ENCODE measurements around the gene ANKRD40CL.

Gene ANKRD40CL

GRCh38 chr17:50787106-50787505, 19.8 kb upstream of the ANKRD40CL start:
- no peak for DNase-seq (ENCODE audit: low read depth in 2 of 2)

GRCh38 chr17:50785946-50786570, 18.7 kb upstream of the ANKRD40CL start:
- DNase-seq (ENCODE audit: low read depth in 2 of 2), result no peak

- DNase-seq (ENCODE audit: low read depth in 2 of 2), result no peak
Measured at GRCh38 chr17:50785126-50785525, 17.8 kb upstream of the ANKRD40CL start.

GRCh38 chr17:50783905-50784304, 16.6 kb upstream of the ANKRD40CL start:
- DNase-seq (ENCODE audit: low read depth in 2 of 2), result no peak

- DNase-seq (ENCODE audit: low read depth in 2 of 2), result peak; percentile 65 to 79
Measured at GRCh38 chr17:50783193-50783660, 15.9 kb upstream of the ANKRD40CL start.

- no peak for DNase-seq (ENCODE audit: low read depth in 2 of 2)
Measured at GRCh38 chr17:50781167-50781566, 13.8 kb upstream of the ANKRD40CL start.

- DNase-seq (ENCODE audit: low read depth in 2 of 2), result peak in 1 of 2 donors; percentile 15
Measured at GRCh38 chr17:50779747-50780353, 12.5 kb upstream of the ANKRD40CL start.

GRCh38 chr17:50778988-50779387, 11.7 kb upstream of the ANKRD40CL start:
- DNase-seq (ENCODE audit: low read depth in 2 of 2), result no peak

- no peak for DNase-seq (ENCODE audit: low read depth in 2 of 2)
Measured at GRCh38 chr17:50778471-50778870, 11.2 kb upstream of the ANKRD40CL start.

- no peak for DNase-seq (ENCODE audit: low read depth in 2 of 2)
Measured at GRCh38 chr17:50775926-50776325, 8.6 kb upstream of the ANKRD40CL start.

- no peak for DNase-seq (ENCODE audit: low read depth in 2 of 2)
Measured at GRCh38 chr17:50774225-50774803, 7.0 kb upstream of the ANKRD40CL start.

- DNase-seq (ENCODE audit: low read depth in 2 of 2), result no peak
Measured at GRCh38 chr17:50771991-50772785, 4.9 kb upstream of the ANKRD40CL start.

GRCh38 chr17:50770346-50770745, 3.0 kb upstream of the ANKRD40CL start:
- no peak for DNase-seq (ENCODE audit: low read depth in 2 of 2)

- no peak for DNase-seq (ENCODE audit: low read depth in 2 of 2)
Measured at GRCh38 chr17:50769884-50770283, 2.6 kb upstream of the ANKRD40CL start.

- no peak for DNase-seq (ENCODE audit: low read depth in 2 of 2)
Measured at GRCh38 chr17:50768346-50768761, 1.0 kb upstream of the ANKRD40CL start.

- no peak for DNase-seq (ENCODE audit: low read depth in 2 of 2)
Measured at GRCh38 chr17:50767030-50767429, 288 bp downstream of the ANKRD40CL start.

- no peak for DNase-seq (ENCODE audit: low read depth in 2 of 2)
Measured at GRCh38 chr17:50766222-50767023, 895 bp downstream of the ANKRD40CL start.

GRCh38 chr17:50765454-50766221, 1.7 kb downstream of the ANKRD40CL start:
- DNase-seq (ENCODE audit: low read depth in 2 of 2), result no peak

- no peak for DNase-seq (ENCODE audit: low read depth in 2 of 2)
Measured at GRCh38 chr17:50764734-50765149, 2.6 kb downstream of the ANKRD40CL start.

- no peak for DNase-seq (ENCODE audit: low read depth in 2 of 2)
Measured at GRCh38 chr17:50763716-50764475, 3.4 kb downstream of the ANKRD40CL start.

Measured in stimulated activated CD4-positive, alpha-beta T cell treated with anti-CD3 and anti-CD28 coated beads, Interleukin-15, amount 100 ng/mL, for 48 hours (primary cell).